C4-2B (cell line): Measurements from ENCODE around the gene FBXL4.

Experiments used
- CTCF ChIP-seq: fragments of 450-650 bp; conservative IDR thresholded peaks from 2 replicates; pipeline ENCODE4 v1.5.1; 2017; ENCODE audit warnings: mild to moderate bottlenecking
- ZFX ChIP-seq: fragments of 450-650 bp; IDR thresholded peaks from 2 replicates; pipeline ENCODE4 v1.6.1; 2017

- TF ChIP-seq CTCF (no peak), ZFX (no peak)
Observed at GRCh38 chr6:98824162-98824901, 123.4 kb downstream of the FBXL4 start.
